CD4-positive, alpha-beta T cell (primary cell): ENCODE measurements around the gene RERE. TPM values are rescaled to one million over a fixed set of nuclear protein-coding genes. Genes with fewer than 3 reads are reported as not detected.

ENCODE experiments used
- ATAC-seq: fragments of 200-7000 bp; cut with Tn5 transposase; one replicate; pipeline ENCODE4 v1.10.0; 2022; ENCODE audit warnings: mild to moderate bottlenecking; ENCODE audit not compliant: poor library complexity
- CTCF ChIA-PET: fragments of 350-600 bp; sonication (Branson Sonifier 250); formaldehyde crosslinking; loops from one replicate; lab custom pipeline; 2021; ENCODE audit warnings: antibody characterized with exemption, inconsistent platforms; lab: Charles Lee
- POLR2A ChIA-PET: fragments of 350-600 bp; sonication (Branson Sonifier 250); formaldehyde crosslinking; loops from one replicate; lab custom pipeline; 2021; ENCODE audit warnings: antibody characterized with exemption, inconsistent platforms; lab: Charles Lee
- DNase-seq, 14 experiments: peaks; one replicate each; pipeline ENCODE4 v3.0.0-alpha.2; 2013 to 2020; ENCODE audit warnings: mixed read lengths in 2 of 14
- H3K27ac ChIP-seq, 2 donors: one replicate each; pipeline versions ENCODE4 v1.5.1 to v1.7.0; 2013; ENCODE audit warnings: low read length in 2 of 2, low read depth in 1 of 2, mild to moderate bottlenecking in 1 of 2
- H3K27me3 ChIP-seq, 2 experiments: 1 replicate in 1 of 2; 2 replicates in 1 of 2; pipeline versions ENCODE4 v1.6.1 to v1.7.0; 2013; ENCODE audit warnings: low read length in 2 of 2, control low read depth in 1 of 2, mild to moderate bottlenecking in 1 of 2, moderate library complexity in 1 of 2; ENCODE audit not compliant: insufficient read depth in 2 of 2, control insufficient read depth in 1 of 2
- H3K36me3 ChIP-seq: one replicate; pipeline ENCODE4 v1.6.1; 2013; ENCODE audit warnings: low read length, control low read depth; ENCODE audit not compliant: insufficient read depth
- H3K4me1 ChIP-seq: one replicate; pipeline ENCODE4 v1.6.1; 2013; ENCODE audit warnings: low read length, control low read depth; ENCODE audit not compliant: insufficient read depth
- H3K4me3 ChIP-seq: one replicate; pipeline ENCODE4 v1.5.1; 2013; ENCODE audit warnings: mild to moderate bottlenecking, low read length, moderate library complexity
- H3K9me3 ChIP-seq, 2 experiments: 1 replicate in 1 of 2; 2 replicates in 1 of 2; pipeline versions ENCODE4 v1.6.1 to v1.7.0; 2013; ENCODE audit warnings: low read length in 2 of 2, mild to moderate bottlenecking in 2 of 2, control low read depth in 1 of 2, moderate library complexity in 1 of 2; ENCODE audit not compliant: control insufficient read depth in 1 of 2, insufficient read depth in 1 of 2
- H3K27ac Mint-ChIP-seq: one replicate; pipeline ENCODE4 v1.8.0; 2020; ENCODE audit warnings: mixed read lengths
- H3K27me3 Mint-ChIP-seq: one replicate; pipeline ENCODE4 v1.8.0; 2021; ENCODE audit warnings: mixed read lengths
- H3K36me3 Mint-ChIP-seq: one replicate; pipeline ENCODE4 v1.8.0; 2021; ENCODE audit warnings: low read depth, mixed read lengths
- H3K4me1 Mint-ChIP-seq: one replicate; pipeline ENCODE4 v1.8.0; 2021; ENCODE audit warnings: low read depth, mixed read lengths
- H3K4me3 Mint-ChIP-seq: one replicate; pipeline ENCODE4 v1.8.0; 2020; ENCODE audit warnings: mild to moderate bottlenecking, mixed read lengths
- H3K9me3 Mint-ChIP-seq: one replicate; pipeline ENCODE4 v1.8.0; 2020; ENCODE audit warnings: mixed read lengths
- intact Hi-C, 2 experiments: fragments of 100-400 bp; cut with DNase I in 1 of 2; cut with micrococcal nuclease in 1 of 2; formaldehyde crosslinking; loops; one replicate each; pipeline versions ENCODE4 v1.15.1 to v1.9.0; 2023 to 2025; cut with DNase I, micrococcal nuclease
- total RNA-seq, 174 experiments: library from RNA in 2 of 174; stranded (reverse) in 2 of 174; gene quantifications; one replicate each; pipeline ENCODE4 v1.2.3 and lab custom pipeline; 2021 to 2026
- TF ChIP-seq, protein P1 (sequence below): fragments of 200-600 bp; IDR thresholded peaks from one replicate; pipeline ENCODE4 v1.8.0; 2022; ENCODE audit warnings: antibody characterized with exemption, mild to moderate bottlenecking

Gene RERE
- total RNA-seq, 2 experiments from 2014 or later: 78.4 to 84.0 TPM

DNA sequence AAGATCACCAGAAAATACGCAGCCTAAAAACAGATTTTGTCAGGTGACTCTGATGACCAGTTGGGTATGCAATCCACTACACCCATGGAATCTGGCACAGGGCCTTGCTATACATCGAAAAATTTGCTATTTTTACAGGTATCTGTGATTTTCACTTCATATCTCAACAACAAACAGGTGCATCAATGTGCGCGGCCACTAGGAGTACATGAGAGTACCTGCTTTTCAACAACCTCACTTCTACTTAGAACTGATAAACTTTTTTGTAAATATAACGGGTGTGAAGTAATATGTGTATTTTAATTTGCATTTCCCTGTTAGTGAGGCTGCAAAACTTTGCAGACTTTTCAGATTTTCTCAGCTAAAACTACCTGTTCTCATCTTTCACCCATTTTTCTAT lies 418.8 kb downstream of the RERE start:
- CTCF ChIA-PET: interaction anchor here (0.7 to 4.0 kb wide), 4 partner anchors 10 to 32 kb away, joined by 3 to 25 read pairs (median 4); no protein-coding TSS in a partner anchor
- ATAC-seq: peak; percentile 18
- H3K27ac Mint-ChIP-seq: peak overlapping the region; percentile 88
- TF ChIP-seq, protein P1, sequence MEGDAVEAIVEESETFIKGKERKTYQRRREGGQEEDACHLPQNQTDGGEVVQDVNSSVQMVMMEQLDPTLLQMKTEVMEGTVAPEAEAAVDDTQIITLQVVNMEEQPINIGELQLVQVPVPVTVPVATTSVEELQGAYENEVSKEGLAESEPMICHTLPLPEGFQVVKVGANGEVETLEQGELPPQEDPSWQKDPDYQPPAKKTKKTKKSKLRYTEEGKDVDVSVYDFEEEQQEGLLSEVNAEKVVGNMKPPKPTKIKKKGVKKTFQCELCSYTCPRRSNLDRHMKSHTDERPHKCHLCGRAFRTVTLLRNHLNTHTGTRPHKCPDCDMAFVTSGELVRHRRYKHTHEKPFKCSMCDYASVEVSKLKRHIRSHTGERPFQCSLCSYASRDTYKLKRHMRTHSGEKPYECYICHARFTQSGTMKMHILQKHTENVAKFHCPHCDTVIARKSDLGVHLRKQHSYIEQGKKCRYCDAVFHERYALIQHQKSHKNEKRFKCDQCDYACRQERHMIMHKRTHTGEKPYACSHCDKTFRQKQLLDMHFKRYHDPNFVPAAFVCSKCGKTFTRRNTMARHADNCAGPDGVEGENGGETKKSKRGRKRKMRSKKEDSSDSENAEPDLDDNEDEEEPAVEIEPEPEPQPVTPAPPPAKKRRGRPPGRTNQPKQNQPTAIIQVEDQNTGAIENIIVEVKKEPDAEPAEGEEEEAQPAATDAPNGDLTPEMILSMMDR: no peak
- H3K27me3 Mint-ChIP-seq: no peaks in the 10 kb centered on the region
- H3K36me3 Mint-ChIP-seq: peaks cover 52% of the 10 kb centered on the region
- Histone ChIP-seq H3K4me1 (peaks cover 42% of the 10 kb centered on the region), H3K36me3 (peaks cover 32% of the 10 kb centered on the region), H3K9me3 (no peaks in the 10 kb centered on the region), H3K4me3 (no peak overlapping the region), H3K27me3 (no peaks in the 10 kb centered on the region), H3K27ac (no peak overlapping the region)
- H3K9me3 Mint-ChIP-seq: no peaks in the 10 kb centered on the region
- intact Hi-C loops: loop anchor here in 1 of 2 experiments (5.0 kb wide), 1 partner anchor 74 kb away; no protein-coding TSS in a partner anchor
- peaks cover 66% of the 10 kb centered on the region for H3K4me1 Mint-ChIP-seq
- DNase-seq: peak in 3 of 14 experiments; percentile 20 to 41 (median 35)
- POLR2A ChIA-PET: no interaction called here
- no peak overlapping the region for H3K4me3 Mint-ChIP-seq

GRCh38 chr1:8398086-8398485 lies 419.4 kb downstream of the RERE start:
- H3K4me1 ChIP-seq: peaks cover 47% of the 10 kb centered on the region
- H3K4me3 Mint-ChIP-seq: peak overlapping the region; percentile 1
- H3K27me3 ChIP-seq: no peaks in the 10 kb centered on the region
- DNase-seq (no peak), ATAC-seq (no peak)
- no peaks in the 10 kb centered on the region for H3K27me3 Mint-ChIP-seq
- TF ChIP-seq, protein P1: no peak
- peaks cover 50% of the 10 kb centered on the region for H3K36me3 Mint-ChIP-seq
- peak overlapping the region in 1 of 2 donors; percentile 18 for H3K27ac ChIP-seq
- peaks cover 71% of the 10 kb centered on the region for H3K4me1 Mint-ChIP-seq
- H3K9me3 Mint-ChIP-seq: no peaks in the 10 kb centered on the region
- CTCF ChIA-PET: interaction anchor here (0.7 to 4.0 kb wide), 4 partner anchors 11 to 24 kb away, joined by 3 to 25 read pairs (median 4); no protein-coding TSS in a partner anchor
- H3K4me3 ChIP-seq: no peak overlapping the region
- H3K9me3 ChIP-seq: no peaks in the 10 kb centered on the region
- POLR2A ChIA-PET: interaction anchor here (0.6 to 1.0 kb wide), 2 partner anchors 112 to 431 kb away, joined by 3 read pairs; no protein-coding TSS in a partner anchor
- intact Hi-C loops: loop anchor here in 1 of 2 experiments (5.0 kb wide), 1 partner anchor 74 kb away; no protein-coding TSS in a partner anchor
- H3K27ac Mint-ChIP-seq: peak overlapping the region; percentile 88
- H3K36me3 ChIP-seq: peaks cover 36% of the 10 kb centered on the region

DNA sequence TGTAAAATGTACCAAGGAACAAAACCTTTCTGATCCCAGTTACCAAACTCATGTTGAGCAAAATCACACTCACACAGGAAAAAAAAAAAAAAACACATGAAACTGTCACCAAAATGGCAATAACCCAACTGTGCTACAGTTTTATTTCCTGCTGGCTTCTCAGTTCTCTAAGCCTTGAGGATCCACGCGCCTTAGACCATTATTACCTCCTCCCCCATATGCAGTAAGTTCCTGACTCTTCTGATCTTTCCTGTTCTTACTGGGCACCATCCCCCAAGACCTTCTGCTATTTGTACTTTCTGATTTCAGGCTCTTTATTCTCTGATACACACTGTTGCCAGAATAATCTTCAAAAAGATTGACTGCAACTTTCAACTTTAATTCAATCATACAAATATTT lies 419.9 kb downstream of the RERE start:
- H3K27me3 ChIP-seq: no peaks in the 10 kb centered on the region
- ChIA-PET POLR2A (interaction anchor here (0.6 to 1.0 kb wide), 2 partner anchors 113 to 431 kb away, joined by 3 read pairs; no protein-coding TSS in a partner anchor), CTCF (interaction anchor here (1.2 to 4.0 kb wide), 3 partner anchors 11 to 34 kb away, joined by 5 to 25 read pairs (median 5); no protein-coding TSS in a partner anchor)
- Mint-ChIP-seq H3K4me1 (peaks cover 73% of the 10 kb centered on the region), H3K4me3 (peak overlapping the region; percentile 30), H3K27me3 (no peaks in the 10 kb centered on the region), H3K27ac (peak overlapping the region; percentile 88), H3K9me3 (no peaks in the 10 kb centered on the region), H3K36me3 (peaks cover 48% of the 10 kb centered on the region)
- no peak overlapping the region for H3K4me3 ChIP-seq
- ATAC-seq: no peak
- H3K9me3 ChIP-seq: no peaks in the 10 kb centered on the region
- H3K36me3 ChIP-seq: peaks cover 39% of the 10 kb centered on the region
- peaks cover 51% of the 10 kb centered on the region for H3K4me1 ChIP-seq
- TF ChIP-seq, protein P1: no peak
- DNase-seq: peak in 1 of 14 experiments; percentile 38
- H3K27ac ChIP-seq: peak overlapping the region; percentile 8 to 18
- intact Hi-C loops: loop anchor here in 1 of 2 experiments (5.0 kb wide), 1 partner anchor 75 kb away; no protein-coding TSS in a partner anchor
